T-helper 1 cell treated with Interleukin-12 subunit alpha and Interleukin-12 subunit beta and Interleukin-4 antibody, amounts not matched to agents 30 ng/mL and 1 ng/mL, for 36 hours (primary cell): ENCODE measurements around the gene COPS8. TPM values are rescaled to one million over a fixed set of nuclear protein-coding genes. Genes with fewer than 3 reads are reported as not detected.

Source experiments
- intact Hi-C: fragments of 100-400 bp; cut with micrococcal nuclease; formaldehyde crosslinking; loops from one replicate; pipeline ENCODE4 v1.15.1; 2024
- total RNA-seq: library from RNA; stranded (reverse); gene quantifications from 2 replicates; pipeline ENCODE4 v1.2.3, GENCODE V29; 2022

Gene COPS8
- total RNA-seq, 1 donor from 2014 or later, result 46.4 TPM

DNA sequence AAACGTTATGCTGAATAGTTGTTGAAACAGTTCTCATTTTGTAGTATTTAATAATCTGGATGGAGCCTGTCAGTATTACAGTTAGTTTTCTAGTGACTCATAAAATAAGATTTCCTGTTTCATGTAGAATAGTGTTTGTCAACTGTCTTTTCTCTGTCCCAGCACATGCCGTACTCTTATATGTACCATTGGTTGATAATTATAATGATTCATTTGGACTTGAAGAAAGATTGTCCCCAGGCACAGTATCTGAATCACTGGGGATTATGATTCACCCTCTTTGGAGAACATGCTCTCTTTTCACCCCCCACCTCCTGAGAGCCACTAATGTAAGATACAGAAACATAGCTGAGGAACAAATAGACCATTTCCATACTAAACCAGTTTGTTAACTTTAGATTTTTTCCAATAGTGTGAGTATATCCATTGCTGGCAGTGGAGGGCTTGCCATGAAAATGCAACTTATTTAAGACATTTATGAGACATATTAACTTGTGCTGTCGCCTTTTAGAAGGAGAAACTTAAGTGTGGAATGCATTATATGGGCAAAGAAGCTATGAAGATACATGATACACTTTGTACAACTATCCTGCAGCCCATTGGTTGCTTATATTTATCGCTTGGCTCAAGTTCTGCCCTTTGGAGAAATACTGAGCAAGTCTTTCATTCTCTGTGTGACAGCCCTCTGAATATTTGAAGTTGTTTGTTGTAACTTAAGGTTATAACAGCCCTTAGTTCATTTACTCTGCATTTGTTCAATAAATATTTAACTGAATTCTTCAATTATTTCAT is 12.4 kb downstream of the COPS8 start:
- intact Hi-C loops, result no loop called here

DNA sequence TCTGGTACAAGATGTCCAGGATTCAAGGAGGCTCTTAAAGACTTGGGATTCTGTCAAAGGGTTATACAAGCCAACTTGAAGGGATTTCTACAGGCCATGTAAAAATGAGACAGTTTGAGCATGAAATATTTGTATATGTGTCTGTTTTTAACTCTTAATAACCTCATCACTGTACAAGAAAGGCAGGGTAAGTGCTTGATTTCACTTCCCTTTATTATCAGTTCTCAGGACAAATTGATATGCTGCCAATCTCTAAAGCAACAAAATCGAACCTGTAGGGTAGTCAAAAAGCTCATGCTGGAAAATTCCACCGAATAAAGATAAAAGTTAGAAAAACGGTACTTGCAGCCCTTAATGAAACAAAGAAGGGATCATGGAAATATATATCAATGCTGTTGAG is 14.1 kb downstream of the COPS8 start:
- intact Hi-C loops, result no loop called here

DNA sequence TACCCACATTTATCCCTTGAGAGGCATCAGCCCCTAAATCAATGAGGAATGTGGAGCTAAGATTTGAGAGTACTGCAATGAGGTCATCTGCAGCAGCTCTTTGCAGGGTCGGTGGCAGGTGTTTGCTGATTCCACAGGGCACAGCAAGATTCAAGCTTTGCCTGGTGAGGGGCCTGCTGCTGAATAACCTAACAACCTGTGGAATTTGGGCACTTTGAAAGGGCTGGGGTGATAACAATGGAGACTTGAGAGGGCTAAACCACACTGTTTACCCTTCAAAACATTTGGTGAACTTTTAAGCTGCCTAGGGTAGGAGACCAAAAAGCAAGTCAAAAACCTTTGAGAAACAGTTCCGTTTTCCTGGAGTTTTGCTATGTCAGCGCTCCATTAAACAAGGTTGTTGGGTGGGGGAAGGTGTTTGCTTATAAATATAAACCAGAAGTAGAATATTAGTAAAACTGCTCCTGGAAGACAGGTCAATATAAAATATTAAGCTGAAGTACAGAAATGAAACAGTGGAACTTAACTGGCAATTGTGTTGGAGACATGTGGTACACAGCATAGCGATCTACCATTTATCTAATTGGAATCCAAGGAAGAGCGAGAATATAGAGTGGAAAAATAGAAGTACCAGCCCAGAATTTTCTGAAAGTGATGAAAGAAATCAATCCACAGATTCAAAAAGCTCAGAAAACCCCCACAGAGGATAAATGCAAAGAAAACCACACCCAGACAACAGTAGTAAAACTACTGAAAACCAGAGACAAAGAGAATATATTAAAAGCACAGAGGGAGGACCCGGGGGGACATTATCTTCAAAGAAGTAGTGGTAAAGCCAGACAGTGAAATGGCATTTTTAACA is 15.7 kb downstream of the COPS8 start:
- intact Hi-C loops, result no loop called here

DNA sequence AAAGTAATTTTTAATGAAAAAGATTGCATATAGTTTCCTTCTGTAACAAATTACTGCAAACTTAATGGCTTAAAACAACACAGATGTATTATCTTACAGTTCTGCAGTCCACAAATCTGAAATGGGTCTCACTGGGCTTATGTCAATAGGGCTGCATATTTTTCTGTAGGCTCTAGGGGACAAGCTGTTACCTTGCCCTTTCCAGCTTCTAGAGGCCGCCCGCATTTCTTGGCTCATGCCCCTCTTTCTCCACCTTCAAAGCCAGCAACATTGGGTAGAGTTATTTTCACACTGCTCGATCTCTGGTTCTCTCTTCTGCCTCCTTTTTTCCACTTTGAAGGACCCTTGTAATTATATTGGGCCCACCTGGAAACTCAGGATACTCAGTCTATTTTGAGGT is 16.7 kb downstream of the COPS8 start:
- intact Hi-C loops, result no loop called here

DNA sequence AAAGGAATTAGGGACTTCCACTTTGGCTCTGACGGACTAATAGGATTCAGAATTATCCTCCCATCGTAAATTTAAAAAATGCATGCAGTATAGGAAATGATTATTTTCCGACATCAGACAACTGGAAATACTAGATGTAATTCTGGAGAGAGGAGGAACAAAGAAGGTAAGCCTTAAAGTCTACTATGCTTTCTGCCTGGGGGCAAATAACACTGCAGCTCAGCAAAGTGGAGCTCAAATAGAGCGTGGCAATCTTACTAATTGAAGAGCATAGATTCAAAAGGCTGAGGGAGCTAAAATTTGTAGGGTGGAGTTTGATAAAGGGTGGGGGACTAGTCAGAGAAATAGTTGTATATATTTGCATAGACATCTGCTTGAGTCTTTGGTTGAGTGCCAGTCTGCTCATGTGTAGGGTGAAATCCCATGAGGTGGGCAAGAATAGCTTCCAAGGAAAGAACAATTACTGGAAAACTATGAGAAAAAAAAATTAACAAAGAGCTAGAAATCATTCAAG is 23.8 kb downstream of the COPS8 start:
- intact Hi-C loops, result no loop called here

DNA sequence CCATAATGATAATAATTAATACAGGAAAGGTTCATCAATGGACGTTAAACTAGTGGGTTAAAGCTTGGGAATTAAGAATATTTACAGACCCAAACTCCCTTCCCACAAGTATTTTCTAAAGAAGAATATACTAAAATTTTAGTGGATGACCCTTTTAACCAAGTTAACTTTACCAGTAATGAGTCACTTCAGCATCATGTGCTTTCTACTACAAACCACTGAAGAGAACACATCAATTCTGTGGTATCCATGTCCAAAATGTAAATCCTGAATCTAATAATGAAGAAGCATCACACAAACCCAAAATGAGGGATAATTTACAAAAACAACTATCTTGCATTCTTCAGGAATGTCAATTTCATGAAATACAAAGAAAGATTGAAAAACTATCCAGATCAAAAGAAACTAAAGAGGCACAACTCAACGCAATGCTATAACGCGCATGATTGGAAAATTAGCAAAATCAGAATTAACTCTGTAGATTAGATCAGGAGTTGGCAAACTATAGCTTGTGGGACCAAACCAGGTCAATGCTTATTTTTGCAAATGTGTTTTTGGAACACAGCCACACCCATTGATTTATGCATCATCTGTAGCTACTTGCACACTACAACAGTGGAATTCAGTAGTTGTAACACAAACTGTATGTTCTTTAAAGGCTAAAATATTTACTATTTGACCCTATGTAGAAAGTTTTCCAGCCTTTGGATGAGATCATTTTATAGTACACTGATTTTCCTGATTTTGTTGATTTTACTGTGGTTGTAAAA is 27.5 kb downstream of the COPS8 start:
- intact Hi-C loops, result no loop called here

DNA sequence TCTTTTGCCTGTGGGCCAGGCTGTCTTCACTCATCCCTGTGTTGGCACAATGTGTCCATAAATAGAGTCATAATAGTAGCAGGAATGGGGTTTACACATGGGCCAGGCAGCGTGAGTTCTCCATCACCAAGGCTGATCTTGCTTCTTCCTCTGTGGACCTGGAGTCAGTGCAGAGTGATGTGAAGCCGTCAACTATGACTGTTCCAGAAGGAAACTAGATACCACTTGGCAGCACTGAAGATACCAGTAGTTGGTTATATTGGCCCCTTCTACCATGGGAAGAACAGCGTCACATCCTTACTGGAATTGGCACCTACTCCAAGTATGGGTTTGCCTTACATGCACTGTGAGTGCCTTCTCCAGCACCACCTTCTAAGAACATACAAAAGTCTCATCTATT is 30.2 kb downstream of the COPS8 start:
- intact Hi-C loops, result no loop called here

DNA sequence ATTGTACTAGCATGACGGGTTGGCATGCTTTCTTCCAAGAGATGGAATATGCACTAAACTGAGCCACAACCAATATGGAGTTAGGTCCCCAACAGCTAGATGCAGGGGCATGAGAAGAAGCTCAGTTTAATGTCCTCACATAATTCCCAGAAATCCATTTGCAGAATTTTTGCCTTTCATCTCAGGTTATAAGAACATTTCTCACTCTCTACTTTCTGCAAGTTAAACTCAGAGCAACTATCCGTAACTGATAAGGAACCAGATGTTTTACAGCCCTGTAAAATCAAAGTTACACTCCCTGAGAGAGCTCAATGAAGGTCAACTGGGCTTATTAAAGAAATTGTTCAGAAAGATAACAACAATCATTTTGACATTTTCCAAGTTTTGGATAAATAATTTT is 30.7 kb downstream of the COPS8 start:
- intact Hi-C loops, result no loop called here

DNA sequence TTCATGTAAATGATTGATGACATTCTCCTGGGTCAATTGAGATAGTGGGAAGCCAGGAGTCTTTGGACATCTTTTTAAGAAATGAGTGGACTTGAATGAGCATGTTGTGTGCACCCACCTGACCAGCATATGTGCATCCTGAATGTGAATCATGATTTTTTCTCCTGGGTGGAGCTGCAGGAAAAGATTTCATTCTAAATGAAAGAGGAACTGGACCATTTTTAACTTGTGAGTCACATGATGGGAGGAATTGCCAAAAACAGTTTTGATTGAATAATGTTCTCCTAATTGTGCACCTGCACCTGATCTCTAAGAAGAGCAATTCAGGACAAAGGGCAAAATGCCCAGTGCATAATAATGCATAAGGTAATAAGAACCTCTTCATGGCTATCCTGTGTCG is 32.3 kb downstream of the COPS8 start:
- intact Hi-C loops, result no loop called here

DNA sequence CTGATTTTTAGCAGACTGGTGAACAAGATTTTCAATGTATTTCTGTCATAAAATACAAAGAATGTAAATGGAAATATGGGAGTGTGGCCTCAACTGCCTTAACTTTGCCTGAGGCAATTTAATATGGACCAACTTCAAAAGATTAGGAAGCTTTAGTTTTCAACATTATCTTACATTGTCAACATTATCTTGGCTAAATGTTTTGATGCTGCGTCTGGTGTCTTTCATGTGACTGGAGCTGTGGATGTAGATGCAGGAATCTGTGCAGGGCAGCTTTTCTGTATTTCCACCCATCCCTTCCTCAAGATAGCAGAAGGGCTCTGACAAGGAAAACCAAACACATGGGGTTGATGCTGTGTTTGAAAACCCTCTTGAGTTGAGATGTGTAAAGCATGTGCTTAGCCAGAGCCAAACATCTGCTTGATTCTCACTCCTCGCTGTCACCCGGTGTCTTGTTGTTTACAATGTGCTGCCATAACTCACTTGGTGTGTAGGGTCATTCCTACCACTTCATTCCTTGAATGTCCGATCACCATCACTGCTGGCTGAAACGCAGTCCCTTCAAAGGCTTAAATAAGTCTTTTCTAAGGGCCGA is 33.0 kb downstream of the COPS8 start:
- intact Hi-C loops, result no loop called here

DNA sequence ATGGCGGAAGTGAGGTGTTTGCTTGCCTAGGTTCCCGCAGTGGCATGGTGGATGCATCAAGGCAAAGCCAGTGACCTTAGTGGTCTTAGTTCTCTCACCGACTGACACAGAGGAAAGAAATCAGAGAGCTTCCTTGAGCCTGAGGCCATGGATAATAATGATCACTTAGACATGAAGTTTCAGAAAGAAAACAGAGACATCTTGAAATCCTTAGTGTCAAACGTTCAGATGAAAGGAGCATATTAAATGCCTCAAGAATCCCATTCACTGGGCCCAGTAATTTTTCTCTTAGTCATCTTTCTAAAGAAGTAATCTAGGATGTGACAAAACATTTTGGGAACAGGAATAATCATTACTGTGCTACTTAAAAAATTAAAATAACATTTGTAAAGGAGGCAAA is 35.2 kb downstream of the COPS8 start:
- intact Hi-C loops, result no loop called here

DNA sequence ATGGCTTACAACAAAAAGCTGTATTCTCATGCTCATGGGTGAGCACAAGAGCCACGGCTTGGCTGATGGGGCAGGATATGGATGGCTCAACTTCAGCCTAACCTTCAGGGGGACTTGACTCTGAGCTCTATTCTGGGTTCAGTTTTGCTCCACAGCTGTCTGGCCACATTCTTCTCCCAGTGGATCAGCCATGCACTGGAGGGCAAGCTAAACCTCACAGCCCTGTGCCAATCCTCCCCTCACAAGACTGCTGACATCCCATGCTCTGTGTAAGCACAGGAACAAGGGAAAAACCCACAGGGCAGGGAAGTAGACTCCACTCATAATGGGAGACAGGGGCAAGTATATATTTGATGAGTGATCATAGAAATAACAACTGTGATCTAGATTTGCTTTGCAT is 35.6 kb downstream of the COPS8 start:
- intact Hi-C loops, result no loop called here

DNA sequence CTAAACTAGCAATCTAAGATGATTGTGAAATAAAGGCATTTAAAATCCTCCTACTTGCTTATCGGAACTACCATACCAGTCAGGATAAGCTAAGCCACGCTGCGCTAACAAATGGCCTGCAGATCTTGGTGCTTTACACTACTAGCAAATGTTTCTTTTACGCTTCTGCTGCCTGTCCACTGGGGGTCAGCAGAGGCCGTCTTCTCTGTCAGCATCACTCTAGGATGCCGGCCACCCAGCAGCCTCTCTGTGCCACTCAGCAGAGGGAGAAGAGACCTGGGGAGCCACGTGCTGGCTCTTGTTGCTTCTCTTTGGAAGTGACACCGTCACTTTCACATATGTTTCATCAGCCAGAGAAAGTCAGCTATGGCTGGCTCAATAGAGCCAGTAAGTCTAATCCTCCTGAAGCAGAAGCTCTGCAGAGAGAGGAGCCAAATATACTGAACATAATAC is 36.6 kb downstream of the COPS8 start:
- intact Hi-C loops, result loop anchor here (1.0 kb wide), 2 partner anchors 353 to 450 kb away; no protein-coding TSS in a partner anchor

DNA sequence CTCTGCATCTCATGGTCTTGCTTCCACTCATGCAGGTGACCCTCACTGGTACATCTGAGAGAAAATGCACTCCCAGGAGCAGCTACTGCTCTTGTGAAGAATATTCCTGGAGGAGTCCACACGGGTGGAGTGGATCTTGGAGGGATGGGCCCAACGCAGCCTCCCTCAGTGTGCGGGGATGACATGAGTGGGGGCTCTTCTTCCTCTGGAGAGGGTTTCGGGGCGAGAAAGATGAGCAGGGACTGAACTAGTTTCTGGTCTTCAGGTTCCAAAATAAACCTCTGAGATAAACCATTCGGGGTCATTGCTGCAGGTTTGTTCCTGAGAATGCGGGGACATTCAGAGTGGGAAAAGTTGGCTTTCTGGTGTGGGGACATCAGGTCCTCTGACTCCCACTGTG is 39.1 kb downstream of the COPS8 start:
- intact Hi-C loops, result no loop called here

DNA sequence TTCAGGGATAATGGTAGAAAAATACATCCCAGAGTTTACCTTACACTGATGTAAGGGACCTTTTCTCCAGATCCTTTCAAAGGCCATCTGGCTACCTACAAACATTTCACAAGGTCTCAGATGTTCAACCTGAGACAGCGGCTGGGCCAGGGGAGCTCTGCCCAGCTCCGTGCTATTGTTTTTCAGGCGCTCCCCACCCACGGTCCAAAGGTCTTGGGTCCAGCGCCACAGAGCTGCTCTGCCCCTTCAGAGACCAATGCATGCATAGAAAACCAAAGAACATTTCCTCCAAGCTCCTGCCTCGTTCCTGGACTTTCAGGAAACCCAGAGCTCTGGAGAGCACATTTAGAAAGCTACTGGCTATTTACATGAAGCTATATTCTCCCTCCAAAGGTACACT is 40.3 kb downstream of the COPS8 start:
- intact Hi-C loops, result no loop called here

DNA sequence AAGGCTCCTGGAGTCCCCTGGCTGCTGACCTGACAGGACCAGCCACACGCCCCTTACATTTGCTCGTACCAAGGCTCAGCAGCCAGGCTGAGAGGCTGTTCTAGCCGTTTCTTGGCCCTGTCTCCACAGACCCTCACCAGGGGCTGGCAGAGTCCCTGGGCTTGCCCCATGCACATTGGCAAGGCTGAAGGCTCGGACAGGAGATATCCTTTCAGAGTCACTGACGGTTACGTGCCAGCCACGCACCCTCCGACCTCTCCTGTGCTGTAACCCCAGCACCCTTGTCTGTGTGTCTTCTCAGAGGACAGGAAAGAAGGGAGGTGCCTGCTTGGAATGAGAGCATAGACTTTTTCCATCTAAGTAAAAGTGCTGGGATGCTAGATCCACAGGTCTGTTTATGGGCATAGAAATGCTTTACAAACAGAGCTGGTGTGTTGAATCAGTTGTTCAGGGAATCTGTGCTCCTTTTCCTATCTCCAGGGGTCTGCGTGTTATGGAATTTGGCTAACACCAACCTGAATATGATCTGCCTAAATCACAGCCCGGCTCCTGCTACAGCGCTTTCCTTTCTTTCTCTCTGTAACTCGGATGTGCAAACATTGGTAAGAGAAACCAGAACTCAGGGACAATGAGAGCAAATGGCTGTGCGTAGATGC is 41.0 kb downstream of the COPS8 start:
- intact Hi-C loops, result no loop called here

DNA sequence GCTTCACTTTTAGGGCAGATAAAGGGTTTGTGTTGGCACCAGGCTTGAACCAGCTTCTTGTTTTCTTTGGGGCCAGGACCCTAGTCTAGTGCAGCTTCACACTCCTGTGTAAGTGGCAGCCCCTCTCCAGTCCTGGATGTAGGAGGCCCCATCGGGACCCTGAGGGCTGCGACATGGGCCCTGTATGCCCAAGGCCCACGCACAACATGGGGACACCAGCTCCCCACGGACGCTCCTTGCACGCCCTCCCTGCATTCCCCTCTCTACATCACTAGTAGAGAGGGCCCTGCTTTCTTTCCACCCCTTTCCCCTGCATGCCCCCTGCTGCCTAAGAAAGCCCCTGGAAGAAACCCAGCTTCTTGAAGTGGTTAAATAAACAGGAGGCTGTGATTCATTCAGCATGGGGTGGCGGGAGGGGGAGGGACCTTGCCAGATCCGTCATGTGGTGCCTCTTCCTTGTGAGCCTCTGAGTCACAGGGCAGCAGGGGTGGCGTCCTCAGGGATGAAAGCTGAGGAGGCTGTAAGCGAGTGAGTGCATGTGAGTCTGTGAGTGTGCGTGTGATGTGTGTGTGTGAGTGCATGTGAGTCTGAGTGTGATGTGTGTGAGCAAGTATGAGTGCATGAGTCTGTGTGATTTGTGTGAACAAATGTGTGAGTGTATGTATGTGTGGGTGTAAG is 42.5 kb downstream of the COPS8 start:
- intact Hi-C loops, result no loop called here

DNA sequence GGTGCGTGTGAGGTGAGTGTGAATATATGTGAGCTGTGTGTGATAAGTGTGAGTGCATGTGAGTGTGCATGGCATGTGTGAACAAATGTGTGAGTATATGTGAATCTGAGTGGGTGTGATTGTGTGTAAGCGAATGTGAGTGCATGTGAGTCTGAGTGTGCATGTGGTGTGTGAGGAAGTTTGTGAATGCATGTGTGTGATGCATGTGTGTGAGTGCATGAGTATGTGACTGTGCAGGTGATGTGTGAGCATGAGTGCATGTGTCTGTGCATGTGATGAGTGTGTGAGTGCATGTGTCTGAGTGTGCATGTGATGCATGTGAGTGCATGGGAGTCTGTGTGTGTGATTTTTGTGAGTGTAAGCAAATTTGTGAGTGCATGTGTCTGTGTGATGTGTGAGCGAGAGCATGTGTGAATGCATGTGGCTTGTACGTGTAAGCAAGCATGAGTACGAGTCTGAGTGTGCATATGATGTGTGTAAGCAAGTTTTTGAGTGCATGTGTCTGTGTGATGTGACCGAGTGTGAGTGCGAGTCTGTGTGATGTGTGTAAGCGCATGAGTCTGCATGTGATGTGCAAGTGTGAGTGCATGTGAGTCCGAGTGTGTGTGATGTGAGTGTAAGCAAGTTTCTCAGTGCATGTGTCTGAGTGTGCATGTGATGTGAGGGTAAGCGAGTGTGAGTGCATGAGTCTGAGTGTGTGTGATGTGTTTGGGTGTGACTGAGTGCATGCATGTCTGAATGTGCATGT is 43.3 kb downstream of the COPS8 start:
- intact Hi-C loops, result no loop called here

DNA sequence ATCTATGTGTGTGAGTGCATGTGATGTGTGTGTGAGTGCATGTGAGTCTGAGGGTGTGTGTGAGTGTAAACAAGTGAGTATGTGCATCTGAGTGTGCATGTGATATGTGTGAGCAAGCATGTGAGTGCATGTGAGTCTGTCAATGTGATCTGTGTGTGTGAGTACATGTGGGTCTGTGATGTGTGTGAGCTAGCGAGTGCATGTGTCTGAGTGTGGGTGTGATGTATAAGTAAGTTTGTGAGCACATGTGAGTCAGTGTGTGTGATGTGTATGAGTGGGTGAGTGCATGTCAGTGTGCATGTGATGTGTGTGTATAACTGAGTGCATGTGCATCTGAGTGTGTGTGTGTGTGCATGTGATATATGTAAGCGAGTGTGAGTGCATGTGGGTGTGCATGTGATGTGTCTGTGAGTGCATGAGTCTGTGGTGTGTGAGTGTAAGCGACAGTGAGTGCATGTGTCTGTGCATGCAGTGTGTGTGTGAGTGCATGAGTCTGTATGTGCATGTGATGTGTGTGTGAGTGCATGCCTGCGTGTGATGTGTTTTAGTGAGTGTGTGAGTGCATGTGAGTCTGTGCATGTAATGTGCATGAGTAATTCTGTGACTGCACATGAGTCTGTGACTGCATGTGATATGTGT is 44.1 kb downstream of the COPS8 start:
- intact Hi-C loops, result no loop called here
